ENCODE data around the gene NAA15.
"Not testable (repeated sequence)": the region's sequence is repeated elsewhere in the genome, so short reads cannot be mapped to it uniquely, and the experiment has no call there.

The NAA15 gene

GRCh38 chr4:139461022-139461628 lies 159.8 kb downstream of the NAA15 start:
- Histone ChIP-seq H3K4me3 (replicated peaks; ENCODE audit: insufficient read depth, low read length) (no peak overlapping the region), H3K27me3 (ENCODE audit: insufficient read depth, poor library complexity, severe bottlenecking) (no peaks in the 10 kb centered on the region)
- TF ChIP-seq POLR2AphosphoS5 (IDR thresholded peaks at IDR 0.05; ENCODE audit: low read depth) (no peak), GABPA (IDR thresholded peaks at IDR 0.05; ENCODE audit: low read depth) (no peak), REST (IDR thresholded peaks at IDR 0.05; ENCODE audit: insufficient replicate concordance, low read depth) (no peak), CTCF (IDR thresholded peaks at IDR 0.05; ENCODE audit: insufficient read depth, low read length) (no peak), SPI1 (IDR thresholded peaks at IDR 0.05; ENCODE audit: borderline replicate concordance, low read depth) (no peak)

GRCh38 chr4:139464512-139464911 lies 163.2 kb downstream of the NAA15 start:
- not testable (repeated sequence) for H3K27ac ChIP-seq (replicated peaks); H3K4me3 ChIP-seq (replicated peaks; ENCODE audit: insufficient read depth, low read length); DNase-seq (ENCODE audit: low read depth in 1 of 2, low spot score in 1 of 2); H3K27me3 ChIP-seq (ENCODE audit: insufficient read depth, poor library complexity, severe bottlenecking)

More at GRCh38 chr4:139461022-139461628, 159.8 kb downstream of the NAA15 start:
- DNase-seq (ENCODE audit: low read depth in 1 of 2, low spot score in 1 of 2) = no peak
- H3K27ac ChIP-seq (replicated peaks) = no peak overlapping the region

GRCh38 chr4:139465922-139466321 lies 164.6 kb downstream of the NAA15 start:
- no peak for TF ChIP-seq GABPA (IDR thresholded peaks at IDR 0.05; ENCODE audit: low read depth)
- no peak for TF ChIP-seq POLR2AphosphoS5 (IDR thresholded peaks at IDR 0.05; ENCODE audit: low read depth)
- no peak for TF ChIP-seq SPI1 (IDR thresholded peaks at IDR 0.05; ENCODE audit: borderline replicate concordance, low read depth)
- TF ChIP-seq REST (IDR thresholded peaks at IDR 0.05; ENCODE audit: insufficient replicate concordance, low read depth) = no peak
- no peak for TF ChIP-seq CTCF (IDR thresholded peaks at IDR 0.05; ENCODE audit: insufficient read depth, low read length)
- Histone ChIP-seq H3K4me3 (replicated peaks; ENCODE audit: insufficient read depth, low read length) (no peak overlapping the region), H3K27me3 (ENCODE audit: insufficient read depth, poor library complexity, severe bottlenecking) (no peaks in the 10 kb centered on the region)

GRCh38 chr4:139468756-139469155 lies 167.5 kb downstream of the NAA15 start:
- not testable (repeated sequence) for H3K4me3 ChIP-seq (replicated peaks; ENCODE audit: insufficient read depth, low read length); H3K27me3 ChIP-seq (ENCODE audit: insufficient read depth, poor library complexity, severe bottlenecking); DNase-seq (ENCODE audit: low read depth in 1 of 2, low spot score in 1 of 2); H3K27ac ChIP-seq (replicated peaks)

More at GRCh38 chr4:139465922-139466321, 164.6 kb downstream of the NAA15 start:
- no peak for DNase-seq (ENCODE audit: low read depth in 1 of 2, low spot score in 1 of 2)
- no peak overlapping the region for H3K27ac ChIP-seq (replicated peaks)

- no peak for TF ChIP-seq CTCF (IDR thresholded peaks at IDR 0.05; ENCODE audit: insufficient read depth, low read length)
- TF ChIP-seq POLR2AphosphoS5 (IDR thresholded peaks at IDR 0.05; ENCODE audit: low read depth) = no peak
- TF ChIP-seq GABPA (IDR thresholded peaks at IDR 0.05; ENCODE audit: low read depth) = no peak
- no peak for TF ChIP-seq SPI1 (IDR thresholded peaks at IDR 0.05; ENCODE audit: borderline replicate concordance, low read depth)
- TF ChIP-seq REST (IDR thresholded peaks at IDR 0.05; ENCODE audit: insufficient replicate concordance, low read depth) = no peak
- no peaks in the 10 kb centered on the region for H3K27me3 ChIP-seq (ENCODE audit: insufficient read depth, poor library complexity, severe bottlenecking)
- no peak overlapping the region for H3K4me3 ChIP-seq (replicated peaks; ENCODE audit: insufficient read depth, low read length)
- no peak for DNase-seq (ENCODE audit: low read depth in 1 of 2, low spot score in 1 of 2)
- H3K27ac ChIP-seq (replicated peaks) = no peak overlapping the region
Measured at GRCh38 chr4:139469216-139469615, 167.9 kb downstream of the NAA15 start.

Measured in HL-60 (cell line).